Measurements from ENCODE around the gene ZMYND8.
"Not testable (repeated sequence)": the region's sequence is repeated elsewhere in the genome, so short reads cannot be mapped to it uniquely, and the experiment has no call there.

The ZMYND8 gene

GRCh38 chr20:47206962-47207641 lies 149.4 kb downstream of the ZMYND8 start:
- H2AFZ ChIP-seq (ENCODE audit: low read depth, low read length), result no peak overlapping the region
- no peak overlapping the region for H3K4me3 ChIP-seq (ENCODE audit: low read length)
- peaks cover 37% of the 10 kb centered on the region for H3K36me3 ChIP-seq (ENCODE audit: insufficient read depth, low read length)
- H3K27me3 ChIP-seq (ENCODE audit: insufficient read depth, low read length), result no peaks in the 10 kb centered on the region
- peaks cover 2% of the 10 kb centered on the region for H3K9me3 ChIP-seq (ENCODE audit: low read length)
- no peaks in the 10 kb centered on the region for H3K4me1 ChIP-seq (ENCODE audit: insufficient read depth, low read length)

GRCh38 chr20:47206552-47206951 lies 149.9 kb downstream of the ZMYND8 start:
- not testable (repeated sequence) for H3K4me3 ChIP-seq (ENCODE audit: low read length); H3K9me3 ChIP-seq (ENCODE audit: low read length); H2AFZ ChIP-seq (ENCODE audit: low read depth, low read length); H3K27me3 ChIP-seq (ENCODE audit: insufficient read depth, low read length); H3K4me1 ChIP-seq (ENCODE audit: insufficient read depth, low read length)
- peaks cover 31% of the 10 kb centered on the region for H3K36me3 ChIP-seq (ENCODE audit: insufficient read depth, low read length)

GRCh38 chr20:47205577-47206123 lies 150.8 kb downstream of the ZMYND8 start:
- no peaks in the 10 kb centered on the region for H3K4me1 ChIP-seq (ENCODE audit: insufficient read depth, low read length)
- peaks cover 22% of the 10 kb centered on the region for H3K36me3 ChIP-seq (ENCODE audit: insufficient read depth, low read length)
- H3K4me3 ChIP-seq (ENCODE audit: low read length), result no peak overlapping the region
- H3K9me3 ChIP-seq (ENCODE audit: low read length), result no peaks in the 10 kb centered on the region
- H3K27me3 ChIP-seq (ENCODE audit: insufficient read depth, low read length), result no peaks in the 10 kb centered on the region
- H2AFZ ChIP-seq (ENCODE audit: low read depth, low read length), result no peak overlapping the region

GRCh38 chr20:47204850-47205122 lies 151.7 kb downstream of the ZMYND8 start:
- not testable (repeated sequence) for H3K4me3 ChIP-seq (ENCODE audit: low read length); H2AFZ ChIP-seq (ENCODE audit: low read depth, low read length); H3K4me1 ChIP-seq (ENCODE audit: insufficient read depth, low read length); H3K27me3 ChIP-seq (ENCODE audit: insufficient read depth, low read length); H3K9me3 ChIP-seq (ENCODE audit: low read length)
- H3K36me3 ChIP-seq (ENCODE audit: insufficient read depth, low read length), result peaks cover 15% of the 10 kb centered on the region

GRCh38 chr20:47204008-47204849 lies 152.3 kb downstream of the ZMYND8 start:
- Histone ChIP-seq H3K27me3 (ENCODE audit: insufficient read depth, low read length) (no peaks in the 10 kb centered on the region), H3K4me3 (ENCODE audit: low read length) (no peak overlapping the region)

GRCh38 chr20:47202733-47203667 lies 153.5 kb downstream of the ZMYND8 start:
- H3K36me3 ChIP-seq (ENCODE audit: insufficient read depth, low read length), result no peaks in the 10 kb centered on the region
- no peak overlapping the region for H3K4me3 ChIP-seq (ENCODE audit: low read length)
- H2AFZ ChIP-seq (ENCODE audit: low read depth, low read length), result no peak overlapping the region
- no peaks in the 10 kb centered on the region for H3K9me3 ChIP-seq (ENCODE audit: low read length)
- H3K27me3 ChIP-seq (ENCODE audit: insufficient read depth, low read length), result no peaks in the 10 kb centered on the region
- H3K4me1 ChIP-seq (ENCODE audit: insufficient read depth, low read length), result no peaks in the 10 kb centered on the region

More at GRCh38 chr20:47204008-47204849, 152.3 kb downstream of the ZMYND8 start:
- no peak overlapping the region for H2AFZ ChIP-seq (ENCODE audit: low read depth, low read length)
- H3K9me3 ChIP-seq (ENCODE audit: low read length), result no peaks in the 10 kb centered on the region
- no peaks in the 10 kb centered on the region for H3K4me1 ChIP-seq (ENCODE audit: insufficient read depth, low read length)
- H3K36me3 ChIP-seq (ENCODE audit: insufficient read depth, low read length), result peaks cover 10% of the 10 kb centered on the region

- no peaks in the 10 kb centered on the region for H3K9me3 ChIP-seq (ENCODE audit: low read length)
- no peaks in the 10 kb centered on the region for H3K4me1 ChIP-seq (ENCODE audit: insufficient read depth, low read length)
Observed at GRCh38 chr20:47201074-47201730, 155.3 kb downstream of the ZMYND8 start.

GRCh38 chr20:47198996-47199552 lies 157.4 kb downstream of the ZMYND8 start:
- Histone ChIP-seq H3K27me3 (ENCODE audit: insufficient read depth, low read length) (no peaks in the 10 kb centered on the region), H3K4me3 (ENCODE audit: low read length) (no peak overlapping the region), H3K4me1 (ENCODE audit: insufficient read depth, low read length) (no peaks in the 10 kb centered on the region), H3K36me3 (ENCODE audit: insufficient read depth, low read length) (no peaks in the 10 kb centered on the region), H2AFZ (ENCODE audit: low read depth, low read length) (no peak overlapping the region), H3K9me3 (ENCODE audit: low read length) (no peaks in the 10 kb centered on the region)

More at GRCh38 chr20:47201074-47201730, 155.3 kb downstream of the ZMYND8 start:
- no peak overlapping the region for H3K4me3 ChIP-seq (ENCODE audit: low read length)
- no peaks in the 10 kb centered on the region for H3K27me3 ChIP-seq (ENCODE audit: insufficient read depth, low read length)
- H3K36me3 ChIP-seq (ENCODE audit: insufficient read depth, low read length), result no peaks in the 10 kb centered on the region
- no peak overlapping the region for H2AFZ ChIP-seq (ENCODE audit: low read depth, low read length)

- Histone ChIP-seq H3K36me3 (ENCODE audit: insufficient read depth, low read length) (no peaks in the 10 kb centered on the region), H3K4me3 (ENCODE audit: low read length) (no peak overlapping the region), H3K4me1 (ENCODE audit: insufficient read depth, low read length) (no peaks in the 10 kb centered on the region), H3K9me3 (ENCODE audit: low read length) (no peaks in the 10 kb centered on the region), H3K27me3 (ENCODE audit: insufficient read depth, low read length) (no peaks in the 10 kb centered on the region), H2AFZ (ENCODE audit: low read depth, low read length) (no peak overlapping the region)
Observed at GRCh38 chr20:47198254-47198671, 158.2 kb downstream of the ZMYND8 start.

GRCh38 chr20:47196091-47197081 lies 160.1 kb downstream of the ZMYND8 start:
- no peaks in the 10 kb centered on the region for H3K27me3 ChIP-seq (ENCODE audit: insufficient read depth, low read length)
- H3K36me3 ChIP-seq (ENCODE audit: insufficient read depth, low read length), result no peaks in the 10 kb centered on the region
- no peaks in the 10 kb centered on the region for H3K9me3 ChIP-seq (ENCODE audit: low read length)
- no peaks in the 10 kb centered on the region for H3K4me1 ChIP-seq (ENCODE audit: insufficient read depth, low read length)
- no peak overlapping the region for H2AFZ ChIP-seq (ENCODE audit: low read depth, low read length)
- no peak overlapping the region for H3K4me3 ChIP-seq (ENCODE audit: low read length)

GRCh38 chr20:47195573-47195972 lies 160.9 kb downstream of the ZMYND8 start:
- Histone ChIP-seq H3K36me3 (ENCODE audit: insufficient read depth, low read length) (no peaks in the 10 kb centered on the region), H3K4me3 (ENCODE audit: low read length) (no peak overlapping the region), H3K27me3 (ENCODE audit: insufficient read depth, low read length) (no peaks in the 10 kb centered on the region), H2AFZ (ENCODE audit: low read depth, low read length) (no peak overlapping the region), H3K9me3 (ENCODE audit: low read length) (no peaks in the 10 kb centered on the region), H3K4me1 (ENCODE audit: insufficient read depth, low read length) (no peaks in the 10 kb centered on the region)
